A549 (cell line): ENCODE results near the gene UBAP1. TPM values are rescaled to one million over a fixed set of nuclear protein-coding genes. Genes with fewer than 3 reads are reported as not detected.

Experiments
- ATAC-seq, 2 experiments: fragments of 200-7000 bp in 1 of 2; fragments of >200 bp in 1 of 2; cut with Nextera tagmentation in 1 of 2; cut with Tn5 transposase in 1 of 2; 3 replicates each; pipeline versions ENCODE4 v1.8.0 to v1.9.1; 2018 to 2020; ENCODE audit warnings: mild to moderate bottlenecking in 1 of 2, moderate library complexity in 1 of 2
- CTCF ChIA-PET: fragments of 300-600 bp; sonication (Branson Sonifier 250); formaldehyde crosslinking; extraction: SDS; loops from one replicate; lab custom pipeline; 2021; ENCODE audit warnings: antibody characterized with exemption, inconsistent platforms; lab: Yijun Ruan, JAX
- POLR2A ChIA-PET: fragments of 350-600 bp; formaldehyde crosslinking; extraction: SDS; loops from one replicate; lab custom pipeline; 2021; ENCODE audit warnings: antibody characterized with exemption, inconsistent platforms; lab: Yijun Ruan, JAX
- DNase-seq, 2 experiments: peaks; one replicate each; pipeline versions ENCODE4 v3.0.0 to v3.0.0-alpha.2; 2011 to 2016; ENCODE audit warnings: low read depth in 1 of 2, low spot score in 1 of 2
- FAIRE-seq: peaks from 2 replicates; lab custom pipeline; 2011; peaks lifted over from hg19 to GRCh38; lab: Jason Lieb, UNC
- H3K27ac ChIP-seq, 2 experiments: fragments of >200 bp; sonication (Bioruptor Twin); formaldehyde crosslinking; 3 replicates each; pipeline ENCODE4 v1.5.1; 2016 to 2017
- H3K4me1 ChIP-seq: fragments of >200 bp; sonication (Bioruptor Twin); formaldehyde crosslinking; 3 replicates; pipeline ENCODE4 v1.6.1; 2016
- H3K4me2 ChIP-seq: fragments of >200 bp; sonication (Bioruptor Twin); formaldehyde crosslinking; 3 replicates; pipeline ENCODE4 v1.6.1; 2016
- H3K4me3 ChIP-seq: fragments of >200 bp; sonication (Bioruptor Twin); formaldehyde crosslinking; 3 replicates; pipeline ENCODE4 v1.5.1; 2016
- H3K9me3 ChIP-seq: fragments of >200 bp; sonication (Bioruptor Twin); formaldehyde crosslinking; 3 replicates; pipeline ENCODE4 v1.6.1; 2016
- CEBPB ChIP-seq, 2 experiments: fragments of >200 bp in 1 of 2; sonication (Bioruptor Twin) in 1 of 2; formaldehyde crosslinking in 1 of 2; IDR thresholded peaks; 2 replicates each; pipeline ENCODE4 v1.6.1; 2012 to 2016
- CTCF ChIP-seq: fragments of >200 bp; sonication (Bioruptor Twin); formaldehyde crosslinking; IDR thresholded peaks from 3 replicates; pipeline ENCODE4 v1.5.1; 2016
- EHF ChIP-seq: fragments of 250-450 bp; sonication (Bioruptor Pico); IDR thresholded peaks from 2 replicates; pipeline ENCODE4 v1.5.0; 2020; ENCODE audit warnings: mild to moderate bottlenecking
- HOXA7 ChIP-seq: fragments of 250-450 bp; sonication (Bioruptor Pico); IDR thresholded peaks from 2 replicates; pipeline ENCODE4 v1.5.0; 2020; ENCODE audit warnings: mild to moderate bottlenecking, moderate library complexity
- JUNB ChIP-seq: fragments of >200 bp; sonication (Bioruptor Twin); formaldehyde crosslinking; IDR thresholded peaks from 2 replicates; pipeline ENCODE4 v1.6.1; 2016
- KDM1A ChIP-seq: fragments of 200-600 bp; sonication (generic); IDR thresholded peaks from 2 replicates; pipeline ENCODE4 v1.6.1; 2016; ENCODE audit warnings: low read depth, mild to moderate bottlenecking
- MAFK ChIP-seq: fragments of 450-650 bp; IDR thresholded peaks from 2 replicates; pipeline ENCODE4 v1.6.1; 2014; ENCODE audit not compliant: partially characterized antibody
- MAZ ChIP-seq: fragments of 150-350 bp; IDR thresholded peaks from 2 replicates; pipeline ENCODE4 v1.6.1; 2014; ENCODE audit warnings: antibody characterized with exemption, low read depth, low read length, borderline replicate concordance
- NFE2L2 ChIP-seq: fragments of 150-350 bp; conservative IDR thresholded peaks from 2 replicates; pipeline ENCODE4 v1.6.1; 2014; ENCODE audit warnings: low read length
- RAD21 ChIP-seq, 2 experiments: fragments of >200 bp in 1 of 2; sonication (Bioruptor Twin) in 1 of 2; formaldehyde crosslinking in 1 of 2; IDR thresholded peaks in 1 of 2; conservative IDR thresholded peaks in 1 of 2; 2 replicates in 1 of 2; 3 replicates in 1 of 2; pipeline ENCODE4 v1.6.1; 2012 to 2018; ENCODE audit warnings: inconsistent platforms in 1 of 2
- RNF2 ChIP-seq: fragments of 200-600 bp; sonication (generic); IDR thresholded peaks from 2 replicates; pipeline ENCODE4 v1.6.1; 2016; ENCODE audit warnings: low read depth, mild to moderate bottlenecking, antibody characterized with exemption, moderate library complexity, borderline replicate concordance
- USF2 ChIP-seq: fragments of 450-650 bp; IDR thresholded peaks from 2 replicates; pipeline ENCODE4 v1.6.1; 2014; ENCODE audit warnings: antibody characterized with exemption
- ZFP36 ChIP-seq: fragments of 450-650 bp; IDR thresholded peaks from 2 replicates; pipeline ENCODE4 v1.6.1; 2014; ENCODE audit warnings: borderline replicate concordance; ENCODE audit not compliant: partially characterized antibody
- ZSCAN20 ChIP-seq: fragments of 250-450 bp; sonication (Bioruptor Pico); IDR thresholded peaks from 2 replicates; pipeline ENCODE4 v1.8.0; 2022; ENCODE audit warnings: mild to moderate bottlenecking, moderate library complexity
- WGBS: methylation state at CpG from one replicate; pipeline ENCODE4 v1.1.6; 2017; ENCODE audit errors: missing lambda C conversion rate; 5-methylcytosine and 5-hydroxymethylcytosine counted together
- polyA plus RNA-seq, 4 experiments: library from polyadenylated mRNA; depleted of rRNA in 3 of 4; stranded (reverse); fragments of >200 nt; fragmentation: RNase III in 1 of 4; extraction: RNeasy Plus Mini Kit Qiagen cat#74134 plus additional on column Dnase treatment in 1 of 4; gene quantifications; 2 replicates in 3 of 4; 3 replicates in 1 of 4; pipeline ENCODE4 v1.2.3, GENCODE V29; 2011 to 2017
- TF ChIP-seq, protein P1 (sequence below): fragments of 200-600 bp; sonication (generic); IDR thresholded peaks from 2 replicates; pipeline ENCODE4 v1.6.1; 2016; ENCODE audit warnings: antibody characterized with exemption, mild to moderate bottlenecking, moderate library complexity
- TF ChIP-seq, protein P2 (sequence below): fragments of 250-450 bp; sonication (Bioruptor Pico); IDR thresholded peaks from 2 replicates; pipeline ENCODE4 v1.5.0; 2021; ENCODE audit warnings: mild to moderate bottlenecking, moderate library complexity, borderline replicate concordance
- TF ChIP-seq, protein P3 (sequence below): fragments of 250-450 bp; sonication (Bioruptor Pico); IDR thresholded peaks from 2 replicates; pipeline ENCODE4 v1.5.0; 2020; ENCODE audit warnings: low read depth, mild to moderate bottlenecking, moderate library complexity
- TF ChIP-seq, protein P4 (sequence below): IDR thresholded peaks from 2 replicates; pipeline ENCODE4 v1.6.1; 2012
- TF ChIP-seq, protein P5 (sequence below): IDR thresholded peaks from 2 replicates; pipeline ENCODE4 v1.6.1; 2012

UBAP1 gene
- polyA plus RNA-seq, 2 of the 4 experiments (the other 2 are of a cell fraction), result 38.5 to 73.1 TPM

- no peaks in the 10 kb centered on the region for H3K9me3 ChIP-seq
- CTCF ChIA-PET, result interaction anchor here (1.1 to 2.9 kb wide), 2 partner anchors 8 to 46 kb away, joined by 3 to 19 read pairs; no protein-coding TSS in a partner anchor
- peaks cover 39% of the 10 kb centered on the region for H3K4me1 ChIP-seq
- no peak overlapping the region for H3K27ac ChIP-seq
- DNase-seq (no peak), ATAC-seq (no peak), FAIRE-seq (no peak)
- H3K4me2 ChIP-seq, result no peak overlapping the region
- POLR2A ChIA-PET, result no interaction called here
- H3K4me3 ChIP-seq, result no peak overlapping the region
- TF ChIP-seq ZSCAN20, result no peak
- no peak for TF ChIP-seq EHF (CRISPR knock-in tag)
- TF ChIP-seq, protein P1, sequence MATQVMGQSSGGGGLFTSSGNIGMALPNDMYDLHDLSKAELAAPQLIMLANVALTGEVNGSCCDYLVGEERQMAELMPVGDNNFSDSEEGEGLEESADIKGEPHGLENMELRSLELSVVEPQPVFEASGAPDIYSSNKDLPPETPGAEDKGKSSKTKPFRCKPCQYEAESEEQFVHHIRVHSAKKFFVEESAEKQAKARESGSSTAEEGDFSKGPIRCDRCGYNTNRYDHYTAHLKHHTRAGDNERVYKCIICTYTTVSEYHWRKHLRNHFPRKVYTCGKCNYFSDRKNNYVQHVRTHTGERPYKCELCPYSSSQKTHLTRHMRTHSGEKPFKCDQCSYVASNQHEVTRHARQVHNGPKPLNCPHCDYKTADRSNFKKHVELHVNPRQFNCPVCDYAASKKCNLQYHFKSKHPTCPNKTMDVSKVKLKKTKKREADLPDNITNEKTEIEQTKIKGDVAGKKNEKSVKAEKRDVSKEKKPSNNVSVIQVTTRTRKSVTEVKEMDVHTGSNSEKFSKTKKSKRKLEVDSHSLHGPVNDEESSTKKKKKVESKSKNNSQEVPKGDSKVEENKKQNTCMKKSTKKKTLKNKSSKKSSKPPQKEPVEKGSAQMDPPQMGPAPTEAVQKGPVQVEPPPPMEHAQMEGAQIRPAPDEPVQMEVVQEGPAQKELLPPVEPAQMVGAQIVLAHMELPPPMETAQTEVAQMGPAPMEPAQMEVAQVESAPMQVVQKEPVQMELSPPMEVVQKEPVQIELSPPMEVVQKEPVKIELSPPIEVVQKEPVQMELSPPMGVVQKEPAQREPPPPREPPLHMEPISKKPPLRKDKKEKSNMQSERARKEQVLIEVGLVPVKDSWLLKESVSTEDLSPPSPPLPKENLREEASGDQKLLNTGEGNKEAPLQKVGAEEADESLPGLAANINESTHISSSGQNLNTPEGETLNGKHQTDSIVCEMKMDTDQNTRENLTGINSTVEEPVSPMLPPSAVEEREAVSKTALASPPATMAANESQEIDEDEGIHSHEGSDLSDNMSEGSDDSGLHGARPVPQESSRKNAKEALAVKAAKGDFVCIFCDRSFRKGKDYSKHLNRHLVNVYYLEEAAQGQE, result no peak
- no peak for TF ChIP-seq CTCF
- TF ChIP-seq HOXA7 (CRISPR knock-in tag), result no peak
- TF ChIP-seq, protein P2, sequence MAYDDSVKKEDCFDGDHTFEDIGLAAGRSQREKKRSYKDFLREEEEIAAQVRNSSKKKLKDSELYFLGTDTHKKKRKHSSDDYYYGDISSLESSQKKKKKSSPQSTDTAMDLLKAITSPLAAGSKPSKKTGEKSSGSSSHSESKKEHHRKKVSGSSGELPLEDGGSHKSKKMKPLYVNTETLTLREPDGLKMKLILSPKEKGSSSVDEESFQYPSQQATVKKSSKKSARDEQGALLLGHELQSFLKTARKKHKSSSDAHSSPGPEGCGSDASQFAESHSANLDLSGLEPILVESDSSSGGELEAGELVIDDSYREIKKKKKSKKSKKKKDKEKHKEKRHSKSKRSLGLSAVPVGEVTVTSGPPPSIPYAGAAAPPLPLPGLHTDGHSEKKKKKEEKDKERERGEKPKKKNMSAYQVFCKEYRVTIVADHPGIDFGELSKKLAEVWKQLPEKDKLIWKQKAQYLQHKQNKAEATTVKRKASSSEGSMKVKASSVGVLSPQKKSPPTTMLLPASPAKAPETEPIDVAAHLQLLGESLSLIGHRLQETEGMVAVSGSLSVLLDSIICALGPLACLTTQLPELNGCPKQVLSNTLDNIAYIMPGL (CRISPR knock-in tag), result no peak
- no peak for TF ChIP-seq RNF2
- TF ChIP-seq, protein P3, sequence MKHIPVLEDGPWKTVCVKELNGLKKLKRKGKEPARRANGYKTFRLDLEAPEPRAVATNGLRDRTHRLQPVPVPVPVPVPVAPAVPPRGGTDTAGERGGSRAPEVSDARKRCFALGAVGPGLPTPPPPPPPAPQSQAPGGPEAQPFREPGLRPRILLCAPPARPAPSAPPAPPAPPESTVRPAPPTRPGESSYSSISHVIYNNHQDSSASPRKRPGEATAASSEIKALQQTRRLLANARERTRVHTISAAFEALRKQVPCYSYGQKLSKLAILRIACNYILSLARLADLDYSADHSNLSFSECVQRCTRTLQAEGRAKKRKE (CRISPR knock-in tag), result no peak
- no peak for TF ChIP-seq RAD21 (conservative IDR thresholded peaks at IDR 0.05 in 1 of 2, IDR thresholded peaks at IDR 0.05 in 1 of 2)
- TF ChIP-seq, protein P4, sequence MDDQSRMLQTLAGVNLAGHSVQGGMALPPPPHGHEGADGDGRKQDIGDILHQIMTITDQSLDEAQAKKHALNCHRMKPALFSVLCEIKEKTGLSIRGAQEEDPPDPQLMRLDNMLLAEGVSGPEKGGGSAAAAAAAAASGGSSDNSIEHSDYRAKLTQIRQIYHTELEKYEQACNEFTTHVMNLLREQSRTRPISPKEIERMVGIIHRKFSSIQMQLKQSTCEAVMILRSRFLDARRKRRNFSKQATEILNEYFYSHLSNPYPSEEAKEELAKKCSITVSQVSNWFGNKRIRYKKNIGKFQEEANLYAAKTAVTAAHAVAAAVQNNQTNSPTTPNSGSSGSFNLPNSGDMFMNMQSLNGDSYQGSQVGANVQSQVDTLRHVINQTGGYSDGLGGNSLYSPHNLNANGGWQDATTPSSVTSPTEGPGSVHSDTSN, result no peak
- TF ChIP-seq MAZ, result no peak
- no peak for TF ChIP-seq USF2
- TF ChIP-seq MAFK, result no peak
- TF ChIP-seq ZFP36, result no peak
- TF ChIP-seq KDM1A, result no peak
- no peak; a peak in 1 of 4 replicates for TF ChIP-seq CEBPB (IDR thresholded peaks at IDR 0.05)
- TF ChIP-seq, protein P5, sequence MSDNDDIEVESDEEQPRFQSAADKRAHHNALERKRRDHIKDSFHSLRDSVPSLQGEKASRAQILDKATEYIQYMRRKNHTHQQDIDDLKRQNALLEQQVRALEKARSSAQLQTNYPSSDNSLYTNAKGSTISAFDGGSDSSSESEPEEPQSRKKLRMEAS, result no peak
- no peak for TF ChIP-seq NFE2L2
- TF ChIP-seq JUNB, result no peak
- WGBS, result 89% methylated on average over 4 of the region's 4 CpGs
Measured at GRCh38 chr9:34206561-34206960, 27.7 kb downstream of the UBAP1 start.
